HepG2 (cell line): ENCODE data around the gene RAB24. TPM values are rescaled to one million over a fixed set of nuclear protein-coding genes. Genes with fewer than 3 reads are reported as not detected.

Source experiments
- ATAC-seq: fragments of 200-7000 bp; cut with Tn5 transposase; 3 replicates; pipeline ENCODE4 v1.9.1; 2020; ENCODE audit warnings: mild to moderate bottlenecking, moderate library complexity
- BruUV-seq: library from RNA; stranded (reverse); fragments of 400-500 nt; replicated peaks from 2 replicates; lab custom pipeline; 2021; lab: Mats Ljungman, UMichigan
- CTCF ChIA-PET: fragments of 300-600 bp; formaldehyde crosslinking; extraction: SDS; loops from one replicate; lab custom pipeline; 2021; ENCODE audit warnings: low total read pairs, inconsistent platforms, low intra/inter-chr PET ratio; lab: Yijun Ruan, JAX
- POLR2A ChIA-PET: fragments of 350-600 bp; sonication (Branson Sonifier 250); formaldehyde crosslinking; loops from one replicate; lab custom pipeline; 2020; ENCODE audit warnings: antibody characterized with exemption, inconsistent platforms; lab: Yijun Ruan, JAX
- DNase-seq: peaks from one replicate; pipeline ENCODE4 v3.0.0-alpha.2; 2015; ENCODE audit warnings: low spot score
- FAIRE-seq: peaks from 3 replicates; lab custom pipeline; 2011; peaks lifted over from hg19 to GRCh38; lab: Jason Lieb, UNC
- H2AFZ ChIP-seq: one replicate; pipeline ENCODE4 v1.6.1; 2011; ENCODE audit warnings: low read length, inconsistent platforms
- H3K27ac ChIP-seq: fragments of 300-600 bp; 3 replicates; pipeline ENCODE4 v1.8.0; 2011; ENCODE audit warnings: mixed run types, mild to moderate bottlenecking, mixed read lengths, low read length, inconsistent platforms; ENCODE audit not compliant: insufficient read depth; ENCODE audit errors: extremely low read length
- H3K27me3 ChIP-seq, 2 experiments: fragments of 200-600 bp in 1 of 2; 2 replicates in 1 of 2; 3 replicates in 1 of 2; pipeline versions ENCODE4 v1.6.0 to v1.8.0; 2011; ENCODE audit warnings: low read length in 2 of 2, mild to moderate bottlenecking in 2 of 2, moderate library complexity in 2 of 2, inconsistent platforms in 1 of 2; ENCODE audit not compliant: insufficient read depth in 2 of 2, control insufficient read depth in 1 of 2
- H3K36me3 ChIP-seq, 2 experiments: fragments of 200-600 bp in 1 of 2; replicated peaks in 1 of 2; 2 replicates in 1 of 2; 3 replicates in 1 of 2; pipeline versions ENCODE4 v1.5.1 to v1.8.0; 2011; ENCODE audit warnings: low read length in 2 of 2, inconsistent platforms in 1 of 2; ENCODE audit not compliant: insufficient read depth in 2 of 2, control insufficient read depth in 1 of 2
- H3K4me1 ChIP-seq: 2 replicates; pipeline ENCODE4 v1.5.1; 2012; ENCODE audit warnings: low read length, inconsistent platforms; ENCODE audit not compliant: insufficient read depth
- H3K4me2 ChIP-seq: 2 replicates; pipeline ENCODE4 v1.6.0; 2011; ENCODE audit warnings: low read depth, low read length, inconsistent platforms
- H3K4me3 ChIP-seq, 3 experiments: fragments of 200-600 bp in 1 of 3; sonication (generic), shearing (Covaris generic) in 1 of 3; replicated peaks in 1 of 3; 2 replicates each; pipeline ENCODE4 v1.5.1; 2011 to 2016; ENCODE audit warnings: low read length in 3 of 3, inconsistent platforms in 2 of 3, low read depth in 2 of 3, mild to moderate bottlenecking in 2 of 3, control low read depth in 1 of 3, mixed read lengths in 1 of 3; ENCODE audit not compliant: insufficient read depth in 1 of 3
- H3K79me2 ChIP-seq: one replicate; pipeline ENCODE4 v1.6.1; 2011; ENCODE audit warnings: low read length, inconsistent platforms; ENCODE audit not compliant: insufficient read depth
- H3K9ac ChIP-seq: 2 replicates; pipeline ENCODE4 v1.6.0; 2011; ENCODE audit warnings: mild to moderate bottlenecking, low read depth, low read length, inconsistent platforms; ENCODE audit not compliant: insufficient read depth
- H3K9me3 ChIP-seq: 2 replicates; pipeline ENCODE4 v1.5.1; 2012; ENCODE audit warnings: mild to moderate bottlenecking, low read length
- H4K20me1 ChIP-seq: 2 replicates; pipeline ENCODE4 v1.6.0; 2011; ENCODE audit warnings: inconsistent platforms, mild to moderate bottlenecking, low read length, moderate library complexity; ENCODE audit not compliant: insufficient read depth
- CERS6 ChIP-seq: sonication (generic); formaldehyde crosslinking; IDR thresholded peaks from 2 replicates; pipeline ENCODE4 v1.5.0; 2020; ENCODE audit warnings: missing genetic modification reagents
- MAFF ChIP-seq: IDR thresholded peaks from 2 replicates; pipeline ENCODE4 v1.6.1; 2011; ENCODE audit warnings: low read depth, low read length, improper control_type of control experiment
- MAFK ChIP-seq, 2 experiments: IDR thresholded peaks in 1 of 2; conservative IDR thresholded peaks in 1 of 2; 2 replicates each; pipeline ENCODE4 v1.6.1; 2011; ENCODE audit warnings: improper control_type of control experiment in 2 of 2, low read length in 2 of 2
- ZKSCAN5 ChIP-seq: sonication (generic); formaldehyde crosslinking; IDR thresholded peaks from 2 replicates; pipeline ENCODE4 v1.5.1; 2020; ENCODE audit warnings: mild to moderate bottlenecking, missing genetic modification reagents
- ZNF678 ChIP-seq: sonication (generic); formaldehyde crosslinking; IDR thresholded peaks from 2 replicates; pipeline ENCODE4 v1.4.0; 2020; ENCODE audit warnings: mild to moderate bottlenecking, missing genetic modification reagents
- ZNF7 ChIP-seq: IDR thresholded peaks from 2 replicates; pipeline ENCODE4 v1.6.1; 2016; ENCODE audit warnings: missing biosample characterization, missing genetic modification reagents
- WGBS: methylation state at CpG from one replicate; pipeline ENCODE4 v1.1.6; 2017; ENCODE audit warnings: low lambda C conversion rate; 5-methylcytosine and 5-hydroxymethylcytosine counted together
- in situ Hi-C: cut with HindIII; loops from 2 replicates; pipeline ENCODE4 v1.10.0; 2017; ENCODE audit warnings: low pct_unique_long_range_greater_than_20kb; ENCODE audit not compliant: extremely low pct_ligation_motif_present
- intact Hi-C: fragments of 100-400 bp; cut with micrococcal nuclease; formaldehyde crosslinking; loops from one replicate; pipeline ENCODE4 v1.10.0; 2022; ENCODE audit not compliant: unreplicated experiment
- polyA plus RNA-seq, 8 experiments: library from polyadenylated mRNA; depleted of rRNA in 3 of 8; stranded (reverse) in 7 of 8; unstranded in 1 of 8; fragments of >200 nt; fragmentation: Illumina TruSeq in 4 of 8; extraction: Trizol in 4 of 8; gene quantifications; 2 replicates each; pipeline versions ENCODE4 v1.2.1 to v1.2.3, GENCODE V29; 2011 to 2016; ENCODE audit warnings: low read depth in 4 of 8, missing spikeins in 1 of 8, mixed read lengths in 1 of 8; ENCODE audit not compliant: insufficient read depth in 1 of 8
- total RNA-seq, 5 experiments: library from RNA; depleted of rRNA; stranded (reverse); fragments of >200 nt; fragmentation: Illumina TruSeq; extraction: Trizol; gene quantifications; 2 replicates each; pipeline ENCODE4 v1.2.3, GENCODE V29; 2016; ENCODE audit warnings: low read depth in 1 of 5

Gene RAB24
- total and polyA plus RNA-seq, 2 of the 13 experiments (the other 11 are each of a cell fraction or from before 2014, with no cell fraction given), result 22.9 to 63.7 TPM

GRCh38 chr5:177293819-177294581 is 9.5 kb downstream of the RAB24 start:
- no peak overlapping the region for H3K27ac ChIP-seq
- no peak overlapping the region for H2AFZ ChIP-seq
- in situ Hi-C loops, result no loop called here
- ChIA-PET POLR2A (no interaction called here), CTCF (no interaction called here)
- intact Hi-C loops, result no loop called here
- FAIRE-seq (no peak), DNase-seq (no peak)
- no peak overlapping the region for H3K4me3 ChIP-seq
- no peak overlapping the region for H3K9ac ChIP-seq
- H4K20me1 ChIP-seq, result no peaks in the 10 kb centered on the region
- no peaks in the 10 kb centered on the region for H3K9me3 ChIP-seq
- H3K4me1 ChIP-seq, result peaks cover 6% of the 10 kb centered on the region; the same call in 1 of the 2 replicates
- no peaks in the 10 kb centered on the region for H3K36me3 ChIP-seq
- H3K79me2 ChIP-seq, result no peaks in the 10 kb centered on the region
- no peak overlapping the region for H3K4me2 ChIP-seq
- WGBS, result 65% methylated on average over 4 of the region's 12 CpGs
- TF ChIP-seq CERS6 (CRISPR knock-in tag) (no peak), ZNF7 (CRISPR knock-in tag) (no peak), ZKSCAN5 (CRISPR knock-in tag) (no peak)
- TF ChIP-seq, all 625 proteins: peak for 0
- H3K27me3 ChIP-seq, result peaks cover 1 to 10% of the 10 kb centered on the region in 2 experiments; a peak in 2 of 5 replicates
- no peak; the same call in 1 of the 3 replicates for ATAC-seq
- BruUV-seq, result no TSS peak

- Histone ChIP-seq H3K27me3 (peaks cover 1 to 10% of the 10 kb centered on the region in 2 experiments; a peak in 3 of 5 replicates), H3K4me2 (no peak overlapping the region), H3K27ac (no peak overlapping the region), H2AFZ (no peak overlapping the region), H3K9ac (no peak overlapping the region), H3K36me3 (no peaks in the 10 kb centered on the region), H3K9me3 (no peaks in the 10 kb centered on the region), H3K79me2 (no peaks in the 10 kb centered on the region), H3K4me3 (no peak overlapping the region), H3K4me1 (peaks cover 6% of the 10 kb centered on the region; the same call in 1 of the 2 replicates), H4K20me1 (no peaks in the 10 kb centered on the region)
- FAIRE-seq, result no peak
- in situ Hi-C loops (no loop called here), intact Hi-C loops (no loop called here)
- CTCF ChIA-PET, result no interaction called here
- no TSS peak for BruUV-seq
- no peak for DNase-seq
- TF ChIP-seq MAFF (peak; percentile 54; the same call in 1 of the 2 replicates), ZNF678 (CRISPR knock-in tag) (no peak), MAFK (conservative IDR thresholded peaks at IDR 0.05 in 1 of 2, IDR thresholded peaks at IDR 0.05 in 1 of 2; ENCODE audit: low read length in 2 of 2) (peak; percentile 47 to 63)
- POLR2A ChIA-PET, result no interaction called here
- no peak for ATAC-seq
- WGBS, result 37% methylated on average over 7 of the region's 7 CpGs
These were observed 11.8 kb downstream of the RAB24 start for GRCh38 chr5:177291735-177292134.
